Vagina (tissue), 2 donors: ENCODE measurements around the gene TCF4. TPM values are rescaled to one million over a fixed set of nuclear protein-coding genes. Genes with fewer than 3 reads are reported as not detected.

Experiments
- DNase-seq, 2 donors: peaks; one replicate each; pipeline ENCODE4 v3.0.0-alpha.2; 2017; ENCODE audit errors: extremely low spot score in 2 of 2
- H3K27ac ChIP-seq: fragments of 200-600 bp; sonication (generic); one replicate; pipeline ENCODE4 v1.5.1; 2019
- H3K27me3 ChIP-seq: fragments of 200-600 bp; sonication (generic); one replicate; pipeline ENCODE4 v1.5.1; 2019
- H3K36me3 ChIP-seq, 2 donors: fragments of 200-600 bp; sonication (generic); one replicate each; pipeline ENCODE4 v1.5.1; 2017 to 2019
- H3K4me1 ChIP-seq: fragments of 200-600 bp; sonication (generic); one replicate; pipeline ENCODE4 v1.5.1; 2019
- H3K4me3 ChIP-seq, 2 donors: fragments of 200-600 bp; sonication (generic); 1 replicate in 1 of 2; 2 replicates in 1 of 2; pipeline ENCODE4 v1.5.1; 2016 to 2019
- H3K9me3 ChIP-seq: fragments of 200-600 bp; sonication (generic); one replicate; pipeline ENCODE4 v1.5.1; 2019
- POLR2A ChIP-seq, 2 donors: fragments of 450-650 bp; IDR thresholded peaks; one replicate each; pipeline ENCODE4 v1.6.1; 2017; ENCODE audit warnings: antibody characterized with exemption in 2 of 2, mild to moderate bottlenecking in 2 of 2, moderate library complexity in 2 of 2
- POLR2AphosphoS5 ChIP-seq, 2 donors: sonication (generic); formaldehyde crosslinking; IDR thresholded peaks; one replicate each; pipeline ENCODE4 v1.9.0; 2017; ENCODE audit warnings: antibody characterized with exemption in 2 of 2, mild to moderate bottlenecking in 2 of 2, low read depth in 1 of 2; ENCODE audit not compliant: insufficient read depth in 1 of 2
- intact Hi-C: fragments of 100-400 bp; cut with DNase I; formaldehyde crosslinking; loops from one replicate; pipeline ENCODE4 v1.15.1; 2023
- total RNA-seq: library from RNA; depleted of rRNA; stranded (reverse); fragments of >200 nt; gene quantifications from one replicate; pipeline ENCODE4 v1.2.3, GENCODE V29; 2016
- TF ChIP-seq, protein P1 (sequence below), 3 experiments: fragments of 450-650 bp in 2 of 3; fragments of 200-600 bp in 1 of 3; sonication (generic) in 1 of 3; IDR thresholded peaks; one replicate each; pipeline ENCODE4 v1.5.1; 2017 to 2019; ENCODE audit warnings: antibody characterized with exemption in 3 of 3, mild to moderate bottlenecking in 2 of 3, moderate library complexity in 2 of 3

The TCF4 gene
- total RNA-seq, 1 donor from 2014 or later: 105 TPM

DNA sequence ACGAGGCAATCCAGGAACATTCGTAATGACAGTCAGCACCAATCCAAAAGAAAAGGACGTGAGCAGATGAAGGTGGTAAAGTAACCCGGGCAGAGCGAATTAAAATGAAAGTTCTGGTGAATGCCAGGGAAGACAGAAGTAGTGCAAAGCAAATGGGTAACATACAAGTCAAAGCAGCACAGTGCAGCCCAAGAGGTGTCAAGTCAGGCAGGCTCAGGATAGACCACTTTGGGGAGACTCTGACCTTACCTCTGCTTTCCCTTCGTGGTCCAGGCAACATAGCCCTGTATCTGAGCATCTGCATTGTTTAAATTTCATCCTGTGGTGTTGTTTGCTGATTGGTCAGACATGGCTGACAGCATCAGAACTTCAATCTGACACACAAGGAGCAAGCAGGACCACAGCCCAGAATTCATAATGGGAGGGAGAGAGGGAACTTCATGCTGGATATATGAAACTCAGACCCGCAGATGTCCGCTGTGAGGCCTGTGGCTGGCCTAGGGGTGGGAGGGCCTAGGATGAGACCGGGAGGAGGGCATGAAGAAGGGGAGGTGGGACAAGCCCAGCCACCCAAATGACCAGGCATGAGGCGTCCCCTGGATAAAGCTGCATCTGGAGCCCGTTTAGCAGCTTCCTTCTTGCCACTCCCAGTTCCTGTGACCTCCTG is 285.7 kb downstream of the TCF4 start:
- TF ChIP-seq POLR2A (IDR thresholded peaks at IDR 0.05): no peak
- TF ChIP-seq, protein P1, sequence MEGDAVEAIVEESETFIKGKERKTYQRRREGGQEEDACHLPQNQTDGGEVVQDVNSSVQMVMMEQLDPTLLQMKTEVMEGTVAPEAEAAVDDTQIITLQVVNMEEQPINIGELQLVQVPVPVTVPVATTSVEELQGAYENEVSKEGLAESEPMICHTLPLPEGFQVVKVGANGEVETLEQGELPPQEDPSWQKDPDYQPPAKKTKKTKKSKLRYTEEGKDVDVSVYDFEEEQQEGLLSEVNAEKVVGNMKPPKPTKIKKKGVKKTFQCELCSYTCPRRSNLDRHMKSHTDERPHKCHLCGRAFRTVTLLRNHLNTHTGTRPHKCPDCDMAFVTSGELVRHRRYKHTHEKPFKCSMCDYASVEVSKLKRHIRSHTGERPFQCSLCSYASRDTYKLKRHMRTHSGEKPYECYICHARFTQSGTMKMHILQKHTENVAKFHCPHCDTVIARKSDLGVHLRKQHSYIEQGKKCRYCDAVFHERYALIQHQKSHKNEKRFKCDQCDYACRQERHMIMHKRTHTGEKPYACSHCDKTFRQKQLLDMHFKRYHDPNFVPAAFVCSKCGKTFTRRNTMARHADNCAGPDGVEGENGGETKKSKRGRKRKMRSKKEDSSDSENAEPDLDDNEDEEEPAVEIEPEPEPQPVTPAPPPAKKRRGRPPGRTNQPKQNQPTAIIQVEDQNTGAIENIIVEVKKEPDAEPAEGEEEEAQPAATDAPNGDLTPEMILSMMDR (IDR thresholded peaks at IDR 0.05): no peak
- TF ChIP-seq POLR2AphosphoS5 (IDR thresholded peaks at IDR 0.05; ENCODE audit: insufficient read depth in 1 of 2, low read depth in 1 of 2): no peak
- peak overlapping the region; percentile 67 for H3K27ac ChIP-seq
- intact Hi-C loops: no loop called here

DNA sequence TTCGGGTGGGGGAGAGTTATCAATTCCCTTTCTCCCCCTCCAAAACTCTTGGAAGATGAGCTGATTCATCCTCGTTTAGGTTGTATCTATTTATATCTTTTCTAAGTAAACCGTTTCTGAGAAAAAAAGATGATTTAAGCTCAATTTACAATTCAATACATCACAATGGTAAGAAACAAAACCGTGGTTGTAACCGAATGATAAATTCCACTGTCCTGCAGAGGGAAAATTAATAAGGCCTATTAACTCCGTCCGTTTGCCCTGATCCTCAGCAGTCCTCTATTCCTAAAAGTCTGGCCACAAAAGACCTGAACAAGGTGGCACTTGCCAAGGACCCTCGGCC is 286.2 kb downstream of the TCF4 start:
- Histone ChIP-seq H3K4me1 (peaks cover 17% of the 10 kb centered on the region), H3K27me3 (no peaks in the 10 kb centered on the region), H3K9me3 (no peaks in the 10 kb centered on the region), H3K27ac (peak overlapping the region; percentile 67), H3K4me3 (peak overlapping the region; percentile 6 to 21), H3K36me3 (no peaks in the 10 kb centered on the region)
- intact Hi-C loops: no loop called here
- DNase-seq: no peak
- TF ChIP-seq POLR2AphosphoS5 (IDR thresholded peaks at IDR 0.05; ENCODE audit: insufficient read depth in 1 of 2, low read depth in 1 of 2) (no peak), POLR2A (IDR thresholded peaks at IDR 0.05) (no peak)
- TF ChIP-seq, protein P1 (IDR thresholded peaks at IDR 0.05): no peak

More for the DNA sequence above, 285.7 kb downstream of the TCF4 start:
- Histone ChIP-seq H3K9me3 (no peaks in the 10 kb centered on the region), H3K36me3 (no peaks in the 10 kb centered on the region), H3K4me3 (peak overlapping the region; percentile 6 to 21), H3K27me3 (no peaks in the 10 kb centered on the region), H3K4me1 (peaks cover 18% of the 10 kb centered on the region)
- no peak for DNase-seq

DNA sequence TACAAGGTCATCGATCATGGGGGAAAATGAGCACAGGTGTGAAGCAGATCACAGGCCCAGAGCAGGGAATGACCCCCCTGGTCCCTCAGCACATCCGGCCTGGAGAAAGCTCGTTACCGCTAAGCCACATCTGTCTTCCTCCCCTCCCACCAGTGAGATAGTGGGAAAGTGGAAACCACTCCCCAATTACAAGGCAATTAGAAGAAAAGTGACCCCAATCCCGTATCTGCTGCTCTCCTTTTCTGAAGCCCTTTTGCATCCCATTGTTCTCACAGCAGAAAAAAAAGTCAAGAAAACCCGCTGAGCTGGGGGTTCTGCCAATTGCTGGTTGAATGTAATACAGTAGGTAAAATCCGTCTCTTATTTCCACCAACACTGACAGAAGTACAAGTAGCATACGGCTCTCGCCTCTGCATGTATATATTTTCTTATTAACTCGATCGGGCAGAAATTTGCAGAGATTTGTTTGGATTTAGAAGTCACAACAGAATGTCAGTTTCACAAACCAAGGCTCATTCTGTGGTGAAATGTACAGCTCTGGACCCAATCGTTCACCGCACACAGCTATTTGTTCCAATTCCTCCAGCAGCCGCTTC is 287.0 kb downstream of the TCF4 start:
- DNase-seq: no peak
- H3K4me3 ChIP-seq: peak overlapping the region in 1 of 2 donors; percentile 2

DNA sequence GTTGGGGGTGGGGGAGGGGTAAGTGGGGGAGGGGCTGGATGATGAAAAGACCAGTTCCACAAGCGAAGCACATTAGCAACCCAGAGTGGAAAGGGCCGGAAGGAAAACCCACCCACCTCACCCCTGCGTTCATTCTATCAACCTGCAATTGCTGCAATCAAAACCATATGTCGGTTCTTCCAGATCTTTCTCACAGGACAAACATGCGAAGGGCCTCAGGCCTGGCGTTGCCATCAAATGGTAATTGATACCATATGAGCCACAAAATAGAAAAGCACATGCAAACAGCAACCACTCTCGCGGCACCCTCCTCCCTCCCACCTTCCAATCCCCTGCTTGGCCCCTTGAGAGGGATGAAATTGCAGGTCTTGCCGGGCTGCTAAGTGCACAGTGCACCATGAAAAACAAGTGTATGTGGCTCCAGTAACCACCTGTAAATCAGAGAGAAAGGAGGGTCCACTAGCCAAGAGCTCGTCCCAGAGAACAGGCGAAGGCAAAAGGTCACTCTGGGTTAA is 287.5 kb downstream of the TCF4 start:
- peak overlapping the region; percentile 67 for H3K27ac ChIP-seq
- H3K4me3 ChIP-seq: peak overlapping the region in 1 of 2 donors; percentile 2
- DNase-seq: no peak
- H3K36me3 ChIP-seq: no peaks in the 10 kb centered on the region
- H3K9me3 ChIP-seq: no peaks in the 10 kb centered on the region
- intact Hi-C loops: no loop called here
- TF ChIP-seq POLR2AphosphoS5 (IDR thresholded peaks at IDR 0.05; ENCODE audit: insufficient read depth in 1 of 2, low read depth in 1 of 2) (no peak), POLR2A (IDR thresholded peaks at IDR 0.05) (no peak)
- TF ChIP-seq, protein P1 (IDR thresholded peaks at IDR 0.05): no peak
- H3K4me1 ChIP-seq: peaks cover 25% of the 10 kb centered on the region
- H3K27me3 ChIP-seq: no peaks in the 10 kb centered on the region

More for the DNA sequence above, 287.0 kb downstream of the TCF4 start:
- Histone ChIP-seq H3K27ac (peak overlapping the region; percentile 67), H3K4me1 (peaks cover 25% of the 10 kb centered on the region), H3K36me3 (no peaks in the 10 kb centered on the region), H3K9me3 (no peaks in the 10 kb centered on the region), H3K27me3 (no peaks in the 10 kb centered on the region)
- TF ChIP-seq, protein P1 (IDR thresholded peaks at IDR 0.05): no peak
- no peak for TF ChIP-seq POLR2AphosphoS5 (IDR thresholded peaks at IDR 0.05; ENCODE audit: insufficient read depth in 1 of 2, low read depth in 1 of 2)
- TF ChIP-seq POLR2A (IDR thresholded peaks at IDR 0.05): no peak
- intact Hi-C loops: no loop called here

DNA sequence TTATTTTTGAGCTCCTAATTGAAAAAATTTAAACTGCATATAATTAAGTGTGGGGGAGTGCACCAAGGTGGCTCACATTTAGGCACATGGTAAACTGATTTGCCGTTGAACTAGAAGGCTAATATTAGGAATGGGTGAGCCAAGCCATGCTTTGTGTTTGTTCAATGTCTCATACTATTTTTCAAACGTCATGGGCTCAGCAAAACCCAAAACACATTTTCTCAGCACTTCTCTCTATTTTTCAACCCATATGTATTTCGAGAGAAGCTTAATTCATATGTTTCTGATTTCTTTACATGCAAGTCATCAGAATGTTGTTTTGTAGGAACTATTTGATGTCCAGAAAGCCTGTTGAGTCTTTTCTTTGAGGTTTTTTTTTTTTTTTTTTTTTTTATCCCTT is 291.2 kb downstream of the TCF4 start:
- Histone ChIP-seq H3K27me3 (no peaks in the 10 kb centered on the region), H3K27ac (no peak overlapping the region), H3K36me3 (no peaks in the 10 kb centered on the region), H3K4me3 (no peak overlapping the region), H3K4me1 (peaks cover 10% of the 10 kb centered on the region), H3K9me3 (no peaks in the 10 kb centered on the region)
- DNase-seq: no peak
- TF ChIP-seq, protein P1 (IDR thresholded peaks at IDR 0.05): no peak
- TF ChIP-seq POLR2A (IDR thresholded peaks at IDR 0.05): no peak
- TF ChIP-seq POLR2AphosphoS5 (IDR thresholded peaks at IDR 0.05; ENCODE audit: insufficient read depth in 1 of 2, low read depth in 1 of 2): no peak
- intact Hi-C loops: no loop called here
